Karpas-422 (cell line): ENCODE results near the gene SASH3. TPM values are rescaled to one million over a fixed set of nuclear protein-coding genes. Genes with fewer than 3 reads are reported as not detected.

Source experiments
- DNase-seq: peaks from one replicate; pipeline ENCODE4 v3.0.0-alpha.2; 2015
- H2AFZ ChIP-seq: fragments of 200-600 bp; sonication (generic); 2 replicates; pipeline ENCODE4 v1.6.1; 2014; ENCODE audit warnings: antibody characterized with exemption, low read length, mixed read lengths
- H3K27ac ChIP-seq: fragments of 200-600 bp; sonication (generic); 2 replicates; pipeline ENCODE4 v1.5.1; 2014; ENCODE audit warnings: mild to moderate bottlenecking, low read length, moderate library complexity
- H3K27me3 ChIP-seq: fragments of 200-600 bp; sonication (generic); 2 replicates; pipeline ENCODE4 v1.6.1; 2014; ENCODE audit warnings: low read length, mixed read lengths
- H3K36me3 ChIP-seq: fragments of 200-600 bp; sonication (generic); 2 replicates; pipeline ENCODE4 v1.6.1; 2014; ENCODE audit warnings: low read length, mixed read lengths; ENCODE audit not compliant: insufficient read depth
- H3K4me1 ChIP-seq: fragments of 200-600 bp; sonication (generic); 2 replicates; pipeline ENCODE4 v1.6.1; 2014; ENCODE audit warnings: mild to moderate bottlenecking, low read length, mixed read lengths
- H3K4me2 ChIP-seq: fragments of 200-600 bp; sonication (generic); 2 replicates; pipeline ENCODE4 v1.6.1; 2014; ENCODE audit warnings: low read length, low read depth, mild to moderate bottlenecking; ENCODE audit not compliant: poor library complexity, severe bottlenecking
- H3K4me3 ChIP-seq: fragments of 200-600 bp; sonication (generic); 2 replicates; pipeline ENCODE4 v1.5.1; 2014; ENCODE audit warnings: mild to moderate bottlenecking, antibody characterized with exemption, low read length, mixed read lengths
- H3K79me2 ChIP-seq: fragments of 200-600 bp; sonication (generic); 2 replicates; pipeline ENCODE4 v1.6.1; 2014; ENCODE audit warnings: mild to moderate bottlenecking, low read length, mixed read lengths
- H3K9ac ChIP-seq: fragments of 200-600 bp; sonication (generic); 2 replicates; pipeline ENCODE4 v1.6.0; 2014; ENCODE audit warnings: low read length
- H3K9me2 ChIP-seq: fragments of 200-600 bp; sonication (generic), shearing (Covaris generic); replicated peaks from 2 replicates; pipeline ENCODE4 v1.6.0; 2014; ENCODE audit warnings: mild to moderate bottlenecking, low read length, moderate library complexity; ENCODE audit not compliant: insufficient read depth
- H3K9me3 ChIP-seq: fragments of 300-700, 200-600 bp; sonication (generic); 2 replicates; pipeline ENCODE4 v1.6.1; 2014; ENCODE audit warnings: low read length, mixed read lengths
- H4K20me1 ChIP-seq: fragments of 200-600 bp; sonication (generic); 2 replicates; pipeline ENCODE4 v1.6.1; 2014; ENCODE audit warnings: mild to moderate bottlenecking, antibody characterized with exemption, low read length, low read depth; ENCODE audit not compliant: insufficient read depth
- total RNA-seq: library from RNA; depleted of rRNA; stranded (reverse); fragments of >200 nt; shearing (Covaris generic); gene quantifications from 2 replicates; pipeline ENCODE4 v1.2.3, GENCODE V29; 2014; ENCODE audit warnings: low replicate concordance

The SASH3 gene
- total RNA-seq, 1 experiment from 2014 or later = 63.0 TPM

DNA sequence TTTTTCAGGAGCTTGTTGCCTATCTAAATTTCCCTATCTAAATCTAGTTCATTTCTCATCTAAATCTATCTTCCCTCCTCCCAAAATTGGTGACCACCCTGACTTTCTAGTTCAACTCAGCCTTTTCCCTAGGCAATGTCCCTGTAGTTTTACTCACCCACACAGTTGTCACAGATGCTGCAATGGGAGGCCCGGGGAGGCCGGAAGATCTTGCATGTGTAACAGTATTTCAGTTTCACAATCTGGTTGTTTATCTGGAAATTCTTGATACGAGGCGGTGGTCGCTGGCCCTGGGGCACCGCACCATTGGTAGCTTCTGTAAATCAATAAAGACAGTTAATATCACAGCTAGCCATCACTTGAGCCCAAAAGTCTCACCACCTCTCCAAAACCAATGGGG is 43.8 kb downstream of the SASH3 start:
- Histone ChIP-seq H3K4me2 (no peak overlapping the region), H3K9ac (no peak overlapping the region), H3K27me3 (no peaks in the 10 kb centered on the region), H2AFZ (no peak overlapping the region), H3K79me2 (no peaks in the 10 kb centered on the region), H3K9me2 (no peaks in the 10 kb centered on the region), H3K4me1 (peaks cover 2% of the 10 kb centered on the region; the same call in 1 of the 2 replicates), H3K9me3 (no peaks in the 10 kb centered on the region), H3K27ac (no peak overlapping the region), H4K20me1 (no peaks in the 10 kb centered on the region), H3K4me3 (no peak overlapping the region), H3K36me3 (peaks cover 4% of the 10 kb centered on the region; the same call in 1 of the 2 replicates)
- no peak for DNase-seq

DNA sequence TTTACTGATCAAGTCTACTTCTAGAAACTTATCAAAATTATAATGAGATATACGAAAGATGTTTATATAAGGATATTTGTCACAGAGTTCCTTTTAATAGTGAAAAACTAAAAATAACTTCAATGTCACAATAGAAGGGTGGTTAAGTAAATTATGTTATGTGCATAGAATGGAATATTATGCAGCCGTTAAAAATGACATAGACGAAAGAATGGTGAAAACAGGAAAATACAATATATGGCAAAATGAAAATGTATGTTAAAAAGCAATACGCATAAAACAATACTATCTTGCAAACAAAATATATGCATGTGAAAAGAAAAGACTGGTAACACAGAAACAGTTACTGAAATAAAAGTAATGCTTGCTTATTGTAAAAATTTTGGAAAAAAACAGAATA is 44.9 kb downstream of the SASH3 start:
- Histone ChIP-seq H3K9me3 (no peaks in the 10 kb centered on the region), H3K9me2 (no peaks in the 10 kb centered on the region), H3K4me1 (peaks cover 2% of the 10 kb centered on the region; the same call in 1 of the 2 replicates), H3K9ac (no peak overlapping the region), H3K4me3 (no peak overlapping the region), H2AFZ (no peak overlapping the region), H3K36me3 (peaks cover 8% of the 10 kb centered on the region; the same call in 1 of the 2 replicates), H3K79me2 (no peaks in the 10 kb centered on the region), H4K20me1 (no peaks in the 10 kb centered on the region), H3K4me2 (no peak overlapping the region), H3K27ac (no peak overlapping the region), H3K27me3 (no peaks in the 10 kb centered on the region)
- DNase-seq = no peak

DNA sequence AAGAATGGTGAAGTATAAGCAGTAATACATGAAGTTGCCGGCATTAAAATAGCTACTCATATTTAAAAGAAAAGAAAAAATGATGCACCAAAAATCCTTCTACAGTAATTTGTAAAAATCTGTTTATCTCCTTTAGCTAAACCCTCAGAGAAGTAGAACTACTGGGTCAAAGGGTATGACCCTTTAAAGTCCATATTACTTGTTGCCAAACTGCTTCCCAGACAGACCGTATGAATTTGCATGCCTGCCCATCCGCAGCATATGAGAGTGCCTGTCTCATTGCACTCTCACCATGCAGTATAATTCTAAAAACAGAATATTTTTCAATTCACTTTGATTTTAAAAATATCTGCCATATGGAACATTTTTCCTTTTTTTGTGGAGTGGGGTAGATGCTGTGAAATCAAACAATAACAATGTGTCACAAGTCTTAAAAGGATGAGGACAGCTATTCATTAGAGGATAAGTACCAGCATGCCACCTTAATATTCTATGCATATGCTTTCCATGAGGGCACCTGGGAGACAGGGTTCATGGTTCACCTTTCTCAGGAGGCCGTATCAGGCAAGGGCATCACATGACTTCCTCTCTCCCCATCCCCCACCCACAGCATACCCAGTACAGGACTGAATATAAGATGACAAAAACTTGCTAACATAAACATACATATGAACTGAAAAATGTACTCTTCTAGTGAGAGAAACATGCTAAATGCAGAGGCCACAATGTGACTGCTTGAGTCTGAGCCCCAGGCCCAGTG is 46.2 kb downstream of the SASH3 start:
- Histone ChIP-seq H3K9me3 (no peaks in the 10 kb centered on the region), H3K27me3 (no peaks in the 10 kb centered on the region), H3K36me3 (peaks cover 8% of the 10 kb centered on the region; the same call in 1 of the 2 replicates), H2AFZ (no peak overlapping the region), H3K27ac (no peak overlapping the region), H4K20me1 (no peaks in the 10 kb centered on the region), H3K9ac (no peak overlapping the region), H3K4me2 (no peak overlapping the region), H3K4me1 (peaks cover 2% of the 10 kb centered on the region; the same call in 1 of the 2 replicates), H3K4me3 (no peak overlapping the region), H3K79me2 (no peaks in the 10 kb centered on the region), H3K9me2 (no peaks in the 10 kb centered on the region)
- DNase-seq = no peak

DNA sequence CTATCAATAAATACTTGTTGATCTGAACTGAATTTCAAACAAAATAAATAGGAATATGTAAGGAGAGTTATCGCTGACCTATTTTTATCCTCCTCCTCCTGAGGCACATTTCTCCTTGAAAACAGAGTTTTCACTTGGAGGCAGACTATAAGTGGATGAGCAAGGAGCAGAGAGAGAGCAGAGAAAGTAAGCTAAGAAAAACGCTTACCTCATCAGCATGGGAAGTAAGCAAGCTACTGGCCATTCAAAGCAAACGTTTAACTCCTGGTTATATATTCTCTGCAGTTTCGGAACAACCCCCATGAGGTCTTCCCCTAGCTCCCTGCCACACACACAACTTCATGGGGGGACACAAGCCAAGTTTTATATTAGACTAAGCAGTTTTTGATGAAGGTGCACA is 50.7 kb downstream of the SASH3 start:
- DNase-seq = no peak
- H3K4me2 ChIP-seq = no peak overlapping the region
- H3K9me2 ChIP-seq = no peaks in the 10 kb centered on the region
- H3K9ac ChIP-seq = no peak overlapping the region
- H3K9me3 ChIP-seq = no peaks in the 10 kb centered on the region
- H3K36me3 ChIP-seq = 0 out of 2 replicates have a peak, but pooled peaks cover 4% of the 10 kb centered on the region
- H3K27ac ChIP-seq = no peak overlapping the region
- H2AFZ ChIP-seq = no peak overlapping the region
- H3K4me3 ChIP-seq = no peak overlapping the region
- H4K20me1 ChIP-seq = no peaks in the 10 kb centered on the region
- H3K79me2 ChIP-seq = peaks cover 7% of the 10 kb centered on the region; the same call in 1 of the 2 replicates
- H3K4me1 ChIP-seq = no peaks in the 10 kb centered on the region
- no peaks in the 10 kb centered on the region for H3K27me3 ChIP-seq

DNA sequence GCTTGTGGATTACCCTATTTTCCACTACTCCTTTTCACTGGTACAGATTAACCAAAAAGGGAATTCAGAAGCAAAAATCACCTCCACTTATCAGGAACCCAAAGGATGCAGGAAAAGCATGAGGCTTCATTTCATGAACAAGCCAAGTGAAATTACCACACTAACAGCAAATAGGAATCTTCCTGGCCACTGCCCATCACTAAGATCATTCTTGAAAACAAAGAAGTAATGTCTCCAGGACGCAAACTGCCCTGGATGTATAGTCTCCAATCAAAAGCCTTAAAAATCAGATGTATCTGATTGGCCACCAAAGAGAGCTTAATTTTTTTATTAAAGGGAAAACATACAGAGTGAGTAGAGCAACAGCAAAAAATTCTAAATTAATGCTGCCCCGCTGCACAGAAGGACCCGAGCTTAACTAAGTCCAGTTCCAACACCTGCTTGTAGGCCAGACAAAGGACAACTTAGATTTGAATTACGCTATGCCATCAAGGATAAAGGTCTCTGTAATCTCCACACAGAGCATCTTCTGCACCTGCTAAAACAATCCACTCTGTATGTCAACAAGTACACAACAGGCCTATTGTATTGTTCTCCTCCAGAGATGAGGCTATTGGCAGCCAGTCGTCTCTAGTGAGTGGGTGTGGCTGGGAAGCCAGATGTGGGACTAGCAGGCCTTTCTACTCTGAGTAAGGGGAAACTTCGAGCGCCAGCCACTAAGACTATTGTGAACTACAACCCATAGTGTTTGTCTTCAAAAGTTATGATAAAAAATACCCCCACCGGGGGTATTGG is 51.5 kb downstream of the SASH3 start:
- DNase-seq = no peak
- Histone ChIP-seq H3K4me2 (no peak overlapping the region), H2AFZ (no peak overlapping the region), H4K20me1 (no peaks in the 10 kb centered on the region), H3K4me1 (no peaks in the 10 kb centered on the region), H3K36me3 (0 out of 2 replicates have a peak, but pooled peaks cover 4% of the 10 kb centered on the region), H3K27me3 (no peaks in the 10 kb centered on the region), H3K27ac (no peak overlapping the region), H3K4me3 (no peak overlapping the region), H3K9me2 (no peaks in the 10 kb centered on the region), H3K9me3 (no peaks in the 10 kb centered on the region), H3K9ac (no peak overlapping the region), H3K79me2 (peaks cover 7% of the 10 kb centered on the region; the same call in 1 of the 2 replicates)

GRCh38 chrX:129833153-129833990 is 53.6 kb downstream of the SASH3 start:
- H2AFZ ChIP-seq = no peak overlapping the region
- no peaks in the 10 kb centered on the region for H3K9me3 ChIP-seq
- no peak overlapping the region for H3K4me3 ChIP-seq
- no peaks in the 10 kb centered on the region for H3K9me2 ChIP-seq
- no peaks in the 10 kb centered on the region for H4K20me1 ChIP-seq
- H3K36me3 ChIP-seq = 0 out of 2 replicates have a peak, but pooled peaks cover 4% of the 10 kb centered on the region
- H3K9ac ChIP-seq = no peak overlapping the region
- peaks cover 7% of the 10 kb centered on the region; the same call in 1 of the 2 replicates for H3K79me2 ChIP-seq
- no peaks in the 10 kb centered on the region for H3K4me1 ChIP-seq
- no peak overlapping the region for H3K4me2 ChIP-seq
- H3K27ac ChIP-seq = no peak overlapping the region
- no peaks in the 10 kb centered on the region for H3K27me3 ChIP-seq
- DNase-seq = no peak

- no peak overlapping the region for H3K4me2 ChIP-seq
- no peaks in the 10 kb centered on the region for H3K27me3 ChIP-seq
- H3K9ac ChIP-seq = no peak overlapping the region
- H3K79me2 ChIP-seq = peaks cover 16% of the 10 kb centered on the region; the same call in 1 of the 2 replicates
- peaks cover 14% of the 10 kb centered on the region for H3K4me1 ChIP-seq
- H3K36me3 ChIP-seq = no peaks in the 10 kb centered on the region
- no peaks in the 10 kb centered on the region for H4K20me1 ChIP-seq
- no peak overlapping the region for H3K27ac ChIP-seq
- H2AFZ ChIP-seq = no peak overlapping the region
- no peaks in the 10 kb centered on the region for H3K9me3 ChIP-seq
- H3K4me3 ChIP-seq = no peak overlapping the region
- DNase-seq = no peak
- H3K9me2 ChIP-seq = no peaks in the 10 kb centered on the region
Measured at GRCh38 chrX:129836827-129837226, 57.1 kb downstream of the SASH3 start.
